Heart right ventricle (tissue), 16 donors: ENCODE results near the gene EPOP. TPM values are rescaled to one million over a fixed set of nuclear protein-coding genes. Genes with fewer than 3 reads are reported as not detected.

Experiments
- ATAC-seq, 8 donors: fragments of 200-7000 bp; cut with Tn5 transposase; one replicate each; pipeline ENCODE4 v1.9.1; 2020; ENCODE audit warnings: mild to moderate bottlenecking in 8 of 8, moderate library complexity in 8 of 8, moderate number of reproducible peaks in 1 of 8
- DNase-seq, 2 donors: peaks; one replicate each; pipeline ENCODE4 v3.0.0-alpha.2; 2020
- H3K27ac ChIP-seq, 10 donors: fragments of 200-600 bp; sonication (generic) in 2 of 10; one replicate each; pipeline versions ENCODE4 v1.5.0 to v1.8.0; 2020 to 2022; ENCODE audit warnings: mild to moderate bottlenecking in 3 of 10
- H3K27me3 ChIP-seq, 7 donors: fragments of 200-600 bp; one replicate each; pipeline ENCODE4 v1.8.0; 2021 to 2022; ENCODE audit warnings: mild to moderate bottlenecking in 2 of 7
- H3K36me3 ChIP-seq, 9 donors: fragments of 200-600 bp; sonication (generic) in 1 of 9; one replicate each; pipeline versions ENCODE4 v1.5.0 to v1.8.0; 2020 to 2022; ENCODE audit warnings: mild to moderate bottlenecking in 2 of 9
- H3K4me1 ChIP-seq, 9 donors: fragments of 200-600 bp; sonication (generic) in 1 of 9; one replicate each; pipeline versions ENCODE4 v1.5.0 to v1.8.0; 2020 to 2022; ENCODE audit warnings: mild to moderate bottlenecking in 4 of 9
- H3K4me3 ChIP-seq, 10 donors: fragments of 200-600 bp; sonication (generic) in 2 of 10; one replicate each; pipeline versions ENCODE4 v1.5.0 to v1.8.0; 2020 to 2022; ENCODE audit warnings: mild to moderate bottlenecking in 7 of 10, moderate library complexity in 2 of 10
- H3K9me3 ChIP-seq, 11 donors: fragments of 200-600 bp in 10 of 11; sonication (generic) in 2 of 11; one replicate each; pipeline versions ENCODE4 v1.5.0 to v1.8.0; 2013 to 2022; ENCODE audit warnings: mild to moderate bottlenecking in 2 of 11, control low read depth in 1 of 11, moderate library complexity in 1 of 11
- CTCF ChIP-seq, 9 donors: fragments of 200-600 bp; sonication (generic) in 2 of 9; IDR thresholded peaks; one replicate each; pipeline versions ENCODE4 v1.5.0 to v1.8.0; 2021 to 2022; ENCODE audit warnings: antibody characterized with exemption in 9 of 9, mild to moderate bottlenecking in 5 of 9, moderate library complexity in 1 of 9
- WGBS, 2 donors: extraction: QIAGEN DNeasy Blood & Tissue Kit; methylation state at CpG; one replicate each; pipeline ENCODE4 v1.1.7; 2013; ENCODE audit warnings: inconsistent platforms in 1 of 2; 5-methylcytosine and 5-hydroxymethylcytosine counted together
- intact Hi-C, 10 donors: fragments of 100-400 bp; cut with DNase I; formaldehyde crosslinking; loops; one replicate each; pipeline versions ENCODE4 v1.11.1 to v1.14.2; 2022
- polyA plus RNA-seq, 2 donors: library from polyadenylated mRNA; stranded (reverse); fragments of 200-250 nt; gene quantifications; one replicate each; pipeline ENCODE4 v1.2.3, GENCODE V29; 2013
- total RNA-seq, 10 donors: library from RNA; stranded (reverse); fragmentation: NEBNext Ultra II Directional in 3 of 10; extraction: Animal tissue kit (Norgen Biotek cat#: 25700) in 3 of 10; gene quantifications; one replicate each; pipeline versions ENCODE4 v1.2.1 to v1.2.4, GENCODE V29; 2021 to 2023
- donor health status: Arrhythmogenic right ventricular cardiomyopathy.
- donor health status: ischemic (EF 13 %, LVEDD 7.1; RV severe dilation, severe dysfunction).
- donor health status: healthy with polysubstance abuse.
- donor health status: DM: no; HTN: yes; CAD: no.
- donor health status: DM: no; HTN: no; CAD: no.
- donor health status: ischemic (EF 25% LVEDD 6.9; RV normal size, moderate dysfunction).
- donor health status: ischemic (EF 25% LVEDD 5.7; RV mildly dilated, moderate dysfunction).
- donor health status: healthy.
- donor health status: DM: yes; HTN: yes; CAD: no.
- donor health status: Ischemic cardiomyopathy.
- donor health status: ischemic (EF 35%, LVEDD 5.7; RV mildly dilated, moderate dysfunction).
- donor health status: nonischemic (EF 11% LVEDD 7.7; RV severe dilation, severe dysfunction).
- donor health status: DM: yes; HTN: yes; CAD: no.
- donor health status: PGD.
- donor health status: ischemic (EF 29% LVEDD 5.4; RV normal size, mild dysfunction).
- donor health status: nonischemic (EF 23%, LVEDD 6.1; RV moderate dilation, normal function).

The EPOP gene
- total and polyA plus RNA-seq, 12 donors = 0.25 to 2.2 (median 0.73) TPM

- Histone ChIP-seq H3K27me3 (no peaks in the 10 kb centered on the region), H3K27ac (peak overlapping the region; percentile 7 to 86 (median 83)), H3K9me3 (no peaks in the 10 kb centered on the region), H3K36me3 (no peaks in the 10 kb centered on the region), H3K4me1 (peaks cover 8 to 20% (median 17%) of the 10 kb centered on the region in 9 donors), H3K4me3 (peak overlapping the region in 1 of 10 donors; percentile 3)
- intact Hi-C loops = loop anchor here in 2 of 10 donors (5.0 kb wide), 1 partner anchor 38 kb away; the partner anchor contains the start of gene CISD3 (in 2 of the 2)
- peak; percentile 95 to 98 (median 98) for ATAC-seq
- DNase-seq = peak; percentile 91 to 96
- TF ChIP-seq CTCF (IDR thresholded peaks at IDR 0.05) = peak in 1 of 9 donors; percentile 16
- 14 to 15% methylated on average over 12 of the region's 12 CpGs for WGBS, 2 donors
Measured at GRCh38 chr17:38693700-38694329, 19.1 kb upstream of the EPOP start.

- DNase-seq (no peak), ATAC-seq (no peak)
- WGBS, 2 donors = 79 to 85% methylated on average over 4 of the region's 4 CpGs
- Histone ChIP-seq H3K27me3 (no peaks in the 10 kb centered on the region), H3K36me3 (no peaks in the 10 kb centered on the region), H3K9me3 (no peaks in the 10 kb centered on the region), H3K27ac (no peak overlapping the region), H3K4me1 (peaks cover 8 to 18% (median 17%) of the 10 kb centered on the region in 9 donors), H3K4me3 (no peak overlapping the region)
- TF ChIP-seq CTCF (IDR thresholded peaks at IDR 0.05) = no peak
- intact Hi-C loops = loop anchor here in 2 of 10 donors (5.0 kb wide), 1 partner anchor 41 kb away; the partner anchor contains the start of gene CISD3 (in 2 of the 2)
Measured at GRCh38 chr17:38691154-38691553, 16.4 kb upstream of the EPOP start.

- H3K4me1 ChIP-seq = peaks cover 8 to 22% (median 17%) of the 10 kb centered on the region in 9 donors
- no peaks in the 10 kb centered on the region for H3K27me3 ChIP-seq
- DNase-seq (no peak), ATAC-seq (no peak)
- TF ChIP-seq CTCF (IDR thresholded peaks at IDR 0.05) = no peak
- no peaks in the 10 kb centered on the region for H3K9me3 ChIP-seq
- no peak overlapping the region for H3K4me3 ChIP-seq
- H3K36me3 ChIP-seq = no peaks in the 10 kb centered on the region
- no peak overlapping the region for H3K27ac ChIP-seq
- intact Hi-C loops = loop anchor here in 2 of 10 donors (5.0 kb wide), 1 partner anchor 42 kb away; the partner anchor contains the start of gene CISD3 (in 2 of the 2)
- 80 to 81% methylated on average over 4 of the region's 4 CpGs for WGBS, 2 donors
Measured at GRCh38 chr17:38690386-38690785, 15.6 kb upstream of the EPOP start.

GRCh38 chr17:38687286-38687685 lies 12.5 kb upstream of the EPOP start:
- Histone ChIP-seq H3K4me1 (peaks cover 0 to 15% (median 0%) of the 10 kb centered on the region in 9 donors), H3K36me3 (no peaks in the 10 kb centered on the region), H3K4me3 (no peak overlapping the region), H3K9me3 (no peaks in the 10 kb centered on the region), H3K27me3 (no peaks in the 10 kb centered on the region), H3K27ac (no peak overlapping the region)
- 95 to 96% methylated on average over 5 of the region's 5 CpGs for WGBS, 2 donors
- DNase-seq = no peak
- TF ChIP-seq CTCF (IDR thresholded peaks at IDR 0.05) = no peak
- intact Hi-C loops = no loop called here
- ATAC-seq = no peak
